Ovary (tissue), 9 donors: Measurements from ENCODE around the gene PTPN7. TPM values are rescaled to one million over a fixed set of nuclear protein-coding genes. Genes with fewer than 3 reads are reported as not detected.

Source experiments
- DNase-seq, 5 donors: peaks; one replicate each; pipeline ENCODE4 v3.0.0-alpha.2; 2019 to 2020
- H3K27ac ChIP-seq, 2 donors: fragments of 200-600 bp; one replicate each; pipeline versions ENCODE4 v1.5.1 to v1.8.0; 2019 to 2022
- H3K27me3 ChIP-seq: fragments of 200-600 bp; one replicate; pipeline ENCODE4 v1.8.0; 2022
- H3K36me3 ChIP-seq: fragments of 200-600 bp; sonication (generic); one replicate; pipeline ENCODE4 v1.5.1; 2019
- H3K4me1 ChIP-seq: one replicate; pipeline ENCODE4 v1.8.1; 2013; ENCODE audit warnings: mild to moderate bottlenecking, moderate library complexity; ENCODE audit not compliant: insufficient read depth
- H3K4me3 ChIP-seq: fragments of 200-600 bp; sonication (generic); one replicate; pipeline ENCODE4 v1.5.1; 2017
- H3K9me3 ChIP-seq, 2 donors: fragments of 200-600 bp in 1 of 2; sonication (generic) in 1 of 2; one replicate each; pipeline versions ENCODE4 v1.5.1 to v1.8.1; 2013 to 2019; ENCODE audit warnings: mild to moderate bottlenecking in 1 of 2, moderate library complexity in 1 of 2
- CTCF ChIP-seq, 3 donors: fragments of 450-650 bp in 2 of 3; fragments of 200-600 bp in 1 of 3; IDR thresholded peaks; one replicate each; pipeline versions ENCODE4 v1.5.1 to v1.8.0; 2016 to 2022; ENCODE audit warnings: antibody characterized with exemption in 3 of 3, mild to moderate bottlenecking in 1 of 3
- EP300 ChIP-seq: sonication (generic); formaldehyde crosslinking; IDR thresholded peaks from one replicate; pipeline ENCODE4 v1.6.1; 2017; ENCODE audit warnings: antibody characterized with exemption
- POLR2A ChIP-seq: fragments of 450-650 bp; IDR thresholded peaks from one replicate; pipeline ENCODE4 v1.6.1; 2017; ENCODE audit warnings: antibody characterized with exemption, mild to moderate bottlenecking, moderate library complexity
- WGBS, 3 donors: extraction: QIAGEN DNeasy Blood & Tissue Kit in 1 of 3; methylation state at CpG; one replicate each; pipeline versions ENCODE4 v1.1.5 to v1.1.7; 2013 to 2017; 5-methylcytosine and 5-hydroxymethylcytosine counted together
- intact Hi-C, 4 donors: fragments of 100-400 bp; cut with DNase I; formaldehyde crosslinking; loops; one replicate each; pipeline versions ENCODE4 v1.11.0 to v1.15.1; 2022 to 2023
- polyA plus RNA-seq, 2 donors: library from polyadenylated mRNA; stranded (reverse); fragments of 200-250 nt in 1 of 2; fragments of 350-450 nt in 1 of 2; fragmentation: Illumina TruSeq in 1 of 2; extraction: RNeasy Lipid Tissue Mini Kit (QIAGEN cat#74804) in 1 of 2; gene quantifications; one replicate each; pipeline ENCODE4 v1.2.3, GENCODE V29; 2013 to 2014
- total RNA-seq, 7 donors: library from RNA; depleted of rRNA in 2 of 7; stranded (reverse); fragments of >200 nt in 2 of 7; fragmentation: NEBNext Ultra II Directional in 3 of 7; extraction: Animal tissue kit (Norgen Biotek cat#: 25700) in 3 of 7; gene quantifications; one replicate each; pipeline versions ENCODE4 v1.1.0 to v1.2.4, GENCODE V29; 2016 to 2023
- donor health status: DM: no; HTN: no; CAD: no; lungs with moderate emphysema.
- donor health status: DM: no; HTN: no; CAD: no.
- donor health status: Bipolar disorder and iron deficiency.
- donor health status: DM: yes; HTN: yes; CAD: no.
- donor health status: DM: no; HTN: no; CAD: no.
- donor health status: DM: yes; HTN: yes; CAD: no.

Gene PTPN7
- total and polyA plus RNA-seq, 9 donors = 0.58 to 15.4 (median 1.7) TPM

DNA sequence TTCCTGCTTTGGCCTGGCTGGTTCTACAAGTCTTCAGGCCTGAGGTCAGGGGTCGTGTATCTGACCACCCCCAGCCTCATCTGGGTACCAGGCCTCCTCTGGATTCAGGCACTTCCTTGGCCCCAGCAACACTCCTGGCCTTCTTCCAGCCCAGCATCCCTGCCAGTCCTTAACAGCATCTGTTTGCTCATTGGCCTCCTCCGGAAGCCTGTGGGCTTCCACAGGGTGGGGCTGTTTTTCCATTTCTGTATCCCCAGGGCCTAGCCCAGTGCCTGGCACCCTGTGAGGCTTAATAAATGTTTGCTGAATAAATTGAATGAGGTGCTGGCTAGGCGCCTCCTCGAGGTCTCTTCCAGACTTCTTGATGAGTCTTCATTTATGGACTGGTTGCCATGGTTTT, 59.2 kb downstream of the PTPN7 start:
- Histone ChIP-seq H3K9me3 (no peaks in the 10 kb centered on the region), H3K27me3 (no peaks in the 10 kb centered on the region), H3K4me1 (no peaks in the 10 kb centered on the region), H3K36me3 (no peaks in the 10 kb centered on the region), H3K4me3 (no peak overlapping the region), H3K27ac (no peak overlapping the region)
- intact Hi-C loops = no loop called here
- DNase-seq = no peak
- TF ChIP-seq CTCF (IDR thresholded peaks at IDR 0.05) = no peak
- no peak for TF ChIP-seq POLR2A
- TF ChIP-seq EP300 = no peak
- 59 to 69% (median 66%) methylated on average over 4 of the region's 4 CpGs for WGBS, 3 donors

Other genes with a start within 250 kb of the PTPN7 start
- gene LMOD1, start 214.1 kb downstream of the PTPN7 start, total RNA-seq = 100 to 1,000 TPM in 2 of 7 donors, 10 to 100 TPM in 5; 25.6 to 155 (median 67.2) TPM
- 100 to 1,000 TPM in 1 of 2 donors, 10 to 100 TPM in 1; 94.6 to 255 TPM for gene LMOD1, start 214.1 kb downstream of the PTPN7 start, polyA plus RNA-seq
- 10 to 100 TPM; 19.9 to 38.1 (median 29.7) TPM for gene TIMM17A, start 205.1 kb downstream of the PTPN7 start, total RNA-seq
- gene TIMM17A, start 205.1 kb downstream of the PTPN7 start, polyA plus RNA-seq = 10 to 100 TPM; 23.2 to 31.5 TPM
- gene RNPEP, start 178.0 kb downstream of the PTPN7 start, total RNA-seq = 10 to 100 TPM; 37.5 to 76.2 (median 43.9) TPM
- 10 to 100 TPM; 32.4 to 49.5 TPM for gene RNPEP, start 178.0 kb downstream of the PTPN7 start, polyA plus RNA-seq
- gene ELF3, start 150.0 kb downstream of the PTPN7 start, total RNA-seq = 1,000 to 10,000 TPM in 1 of 7 donors, 10 to 100 TPM in 2, 1 to 10 TPM in 2, under 1 TPM in 2; 0.35 to 1,154 (median 5.5) TPM
- 1 to 10 TPM in 1 of 2 donors, under 1 TPM in 1; 0.05 to 1.3 TPM for gene ELF3, start 150.0 kb downstream of the PTPN7 start, polyA plus RNA-seq
- gene GPR37L1, start 37.7 kb downstream of the PTPN7 start, total RNA-seq = under 1 TPM in 5 of 7 donors, not detected in 2; 0.10 to 0.34 (median 0.13) TPM
- gene GPR37L1, start 37.7 kb downstream of the PTPN7 start, polyA plus RNA-seq = under 1 TPM; 0.01 to 0.03 TPM
- 10 to 100 TPM; 20.0 to 95.9 (median 67.6) TPM for gene ARL8A, start 15.9 kb downstream of the PTPN7 start, total RNA-seq
- 10 to 100 TPM; 26.6 to 65.8 TPM for gene ARL8A, start 15.9 kb downstream of the PTPN7 start, polyA plus RNA-seq
- 10 to 100 TPM in 1 of 7 donors, 1 to 10 TPM in 3, under 1 TPM in 3; 0.24 to 12.4 (median 1.4) TPM for gene LGR6, start 33.2 kb upstream of the PTPN7 start, total RNA-seq
- 1 to 10 TPM; 1.1 to 1.9 TPM for gene LGR6, start 33.2 kb upstream of the PTPN7 start, polyA plus RNA-seq
- gene UBE2T, start 181.3 kb upstream of the PTPN7 start, total RNA-seq = 1 to 10 TPM in 3 of 7 donors, under 1 TPM in 2, not detected in 2; 0.27 to 3.2 (median 1.1) TPM
- gene UBE2T, start 181.3 kb upstream of the PTPN7 start, polyA plus RNA-seq = 1 to 10 TPM; 1.4 to 5.3 TPM
- 100 to 1,000 TPM in 3 of 7 donors, 10 to 100 TPM in 4; 55.1 to 170 (median 73.0) TPM for gene PPP1R12B, start 188.1 kb upstream of the PTPN7 start, total RNA-seq
- 100 to 1,000 TPM in 1 of 2 donors, 10 to 100 TPM in 1; 50.3 to 232 TPM for gene PPP1R12B, start 188.1 kb upstream of the PTPN7 start, polyA plus RNA-seq